ENCODE measurements around the gene GTPBP6.
"Not testable (repeated sequence)": the region's sequence is repeated elsewhere in the genome, so short reads cannot be mapped to it uniquely, and the experiment has no call there.

Gene GTPBP6

GRCh38 chrX:257681-258289 lies 60.8 kb downstream of the GTPBP6 start:
- Histone ChIP-seq H3K36me3 (ENCODE audit: insufficient read depth, low read length) (no peaks in the 10 kb centered on the region), H3K79me2 (ENCODE audit: control insufficient read depth, insufficient read depth, low read length, unreplicated experiment) (no peaks in the 10 kb centered on the region), H3K27me3 (ENCODE audit: insufficient read depth, low read length) (no peaks in the 10 kb centered on the region), H2AFZ (ENCODE audit: low read length, unreplicated experiment) (no peak overlapping the region), H3K27ac (ENCODE audit: low read depth, low read length) (no peak overlapping the region), H3K4me3 (ENCODE audit: low read depth, low read length) (no peak overlapping the region), H3K4me1 (ENCODE audit: control insufficient read depth, insufficient read depth, low read length, unreplicated experiment) (peaks cover 18% of the 10 kb centered on the region)

GRCh38 chrX:257054-257453 lies 61.5 kb downstream of the GTPBP6 start:
- not testable (repeated sequence) for H2AFZ ChIP-seq (ENCODE audit: low read length, unreplicated experiment); H3K4me3 ChIP-seq (ENCODE audit: low read depth, low read length); H3K27ac ChIP-seq (ENCODE audit: low read depth, low read length); H3K36me3 ChIP-seq (ENCODE audit: insufficient read depth, low read length); H3K79me2 ChIP-seq (ENCODE audit: control insufficient read depth, insufficient read depth, low read length, unreplicated experiment); H3K27me3 ChIP-seq (ENCODE audit: insufficient read depth, low read length)
- H3K4me1 ChIP-seq (ENCODE audit: control insufficient read depth, insufficient read depth, low read length, unreplicated experiment): peaks cover 13% of the 10 kb centered on the region

DNA sequence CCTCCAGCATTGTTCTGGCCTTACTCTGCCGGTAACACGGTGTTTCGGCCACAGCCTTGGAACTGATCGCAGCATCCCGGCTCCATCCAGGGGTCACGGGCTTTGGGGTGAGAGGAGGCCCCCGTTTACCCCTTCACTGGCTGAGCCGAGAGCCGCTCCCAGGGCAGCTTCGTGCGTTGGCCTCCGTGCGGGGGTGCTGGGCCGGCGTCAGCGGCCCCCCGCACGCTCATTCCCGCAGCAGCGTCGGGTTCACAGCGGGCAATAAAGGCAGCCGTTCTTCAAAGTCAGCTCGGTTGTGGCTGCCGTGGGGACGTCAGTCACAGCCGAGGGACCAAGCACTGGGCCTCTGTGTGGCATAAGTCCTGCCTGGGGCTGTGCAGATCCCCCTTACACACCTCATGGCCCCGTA lies 62.7 kb downstream of the GTPBP6 start:
- Histone ChIP-seq H2AFZ (ENCODE audit: low read length, unreplicated experiment) (no peak overlapping the region), H3K4me1 (ENCODE audit: control insufficient read depth, insufficient read depth, low read length, unreplicated experiment) (peaks cover 2% of the 10 kb centered on the region), H3K27ac (ENCODE audit: low read depth, low read length) (no peak overlapping the region), H3K4me3 (ENCODE audit: low read depth, low read length) (no peak overlapping the region), H3K27me3 (ENCODE audit: insufficient read depth, low read length) (no peaks in the 10 kb centered on the region), H3K79me2 (ENCODE audit: control insufficient read depth, insufficient read depth, low read length, unreplicated experiment) (no peaks in the 10 kb centered on the region), H3K36me3 (ENCODE audit: insufficient read depth, low read length) (no peaks in the 10 kb centered on the region)
